Peyer's patch (tissue), 4 donors: Measurements from ENCODE around the gene UGT1A6. TPM values are rescaled to one million over a fixed set of nuclear protein-coding genes. Genes with fewer than 3 reads are reported as not detected.
A peak's percentile ranks its signal among the peaks of the same experiment; 100 is the strongest.

Experiments used
- DNase-seq, 3 donors: peaks; one replicate each; pipeline ENCODE4 v3.0.0-alpha.2; 2017 to 2019
- H3K27ac ChIP-seq, 4 donors: fragments of 200-600 bp; sonication (generic); one replicate each; pipeline ENCODE4 v1.5.1; 2016 to 2019
- H3K27me3 ChIP-seq, 2 donors: fragments of 200-600 bp; sonication (generic); one replicate each; pipeline ENCODE4 v1.5.1; 2019
- H3K36me3 ChIP-seq, 3 donors: fragments of 200-600 bp; sonication (generic); one replicate each; pipeline ENCODE4 v1.5.1; 2016 to 2019
- H3K4me1 ChIP-seq, 4 donors: fragments of 200-600 bp; sonication (generic); one replicate each; pipeline ENCODE4 v1.5.1; 2016 to 2019
- H3K4me3 ChIP-seq, 4 donors: fragments of 200-600 bp; sonication (generic); 1 replicate in 3 of 4; 2 replicates in 1 of 4; pipeline ENCODE4 v1.5.1; 2016 to 2019; ENCODE audit warnings: mild to moderate bottlenecking in 1 of 4
- H3K9me3 ChIP-seq, 4 donors: fragments of 200-600 bp; sonication (generic); one replicate each; pipeline ENCODE4 v1.5.1; 2016 to 2019; ENCODE audit warnings: mild to moderate bottlenecking in 1 of 4
- POLR2A ChIP-seq, 2 donors: fragments of 450-650 bp; IDR thresholded peaks; one replicate each; pipeline ENCODE4 v1.5.1; 2017; ENCODE audit warnings: antibody characterized with exemption in 2 of 2, mild to moderate bottlenecking in 2 of 2, moderate library complexity in 2 of 2
- total RNA-seq, 4 donors: library from RNA; depleted of rRNA; stranded (reverse); fragments of >200 nt; gene quantifications; one replicate each; pipeline ENCODE4 v1.1.0, GENCODE V29; 2016
- TF ChIP-seq, protein P1 (sequence below), 6 experiments: fragments of 450-650 bp in 4 of 6; fragments of 200-600 bp in 2 of 6; sonication (generic) in 1 of 6; IDR thresholded peaks; one replicate each; pipeline ENCODE4 v1.5.1; 2017 to 2019; ENCODE audit warnings: antibody characterized with exemption in 6 of 6, mild to moderate bottlenecking in 3 of 6, moderate library complexity in 1 of 6

The UGT1A6 gene
- total RNA-seq, 4 donors from 2014 or later, result 37.7 to 57.4 (median 46.0) TPM; not detected in 1

GRCh38 chr2:233711312-233712008 is 18.8 kb downstream of the UGT1A6 start:
- Histone ChIP-seq H3K36me3 (no peaks in the 10 kb centered on the region), H3K4me1 (peaks cover 0 to 5% (median 0%) of the 10 kb centered on the region in 4 donors), H3K27ac (no peak overlapping the region), H3K4me3 (no peak overlapping the region), H3K27me3 (no peaks in the 10 kb centered on the region), H3K9me3 (no peaks in the 10 kb centered on the region)
- DNase-seq, result peak; percentile 67 to 91 (median 88)
- TF ChIP-seq, protein P1, sequence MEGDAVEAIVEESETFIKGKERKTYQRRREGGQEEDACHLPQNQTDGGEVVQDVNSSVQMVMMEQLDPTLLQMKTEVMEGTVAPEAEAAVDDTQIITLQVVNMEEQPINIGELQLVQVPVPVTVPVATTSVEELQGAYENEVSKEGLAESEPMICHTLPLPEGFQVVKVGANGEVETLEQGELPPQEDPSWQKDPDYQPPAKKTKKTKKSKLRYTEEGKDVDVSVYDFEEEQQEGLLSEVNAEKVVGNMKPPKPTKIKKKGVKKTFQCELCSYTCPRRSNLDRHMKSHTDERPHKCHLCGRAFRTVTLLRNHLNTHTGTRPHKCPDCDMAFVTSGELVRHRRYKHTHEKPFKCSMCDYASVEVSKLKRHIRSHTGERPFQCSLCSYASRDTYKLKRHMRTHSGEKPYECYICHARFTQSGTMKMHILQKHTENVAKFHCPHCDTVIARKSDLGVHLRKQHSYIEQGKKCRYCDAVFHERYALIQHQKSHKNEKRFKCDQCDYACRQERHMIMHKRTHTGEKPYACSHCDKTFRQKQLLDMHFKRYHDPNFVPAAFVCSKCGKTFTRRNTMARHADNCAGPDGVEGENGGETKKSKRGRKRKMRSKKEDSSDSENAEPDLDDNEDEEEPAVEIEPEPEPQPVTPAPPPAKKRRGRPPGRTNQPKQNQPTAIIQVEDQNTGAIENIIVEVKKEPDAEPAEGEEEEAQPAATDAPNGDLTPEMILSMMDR (IDR thresholded peaks at IDR 0.05), result peak in 4 of 6 experiments; percentile 81 to 88 (median 82)
- no peak for TF ChIP-seq POLR2A (IDR thresholded peaks at IDR 0.05)

- peak in 1 of 3 donors; percentile 60 for DNase-seq
- Histone ChIP-seq H3K9me3 (no peaks in the 10 kb centered on the region), H3K27me3 (no peaks in the 10 kb centered on the region), H3K36me3 (no peaks in the 10 kb centered on the region), H3K27ac (peak within 1 kb of the TSS in 2 of 4 donors; percentile 11 to 78), H3K4me3 (peak within 1 kb of the TSS in 1 of 4 donors; percentile 20), H3K4me1 (no peaks in the 10 kb centered on the region)
- TF ChIP-seq POLR2A (IDR thresholded peaks at IDR 0.05), result peak; percentile 26 to 27
- TF ChIP-seq, protein P1 (IDR thresholded peaks at IDR 0.05), result no peak
These were observed 20.0 kb downstream of the UGT1A6 start, which contains the start of gene UGT1A5 for GRCh38 chr2:233712611-233713261. TSS of gene UGT1A5 (plus strand) at chr2:233712907. CDS start at chr2:233712992, 85 bp downstream.

DNA sequence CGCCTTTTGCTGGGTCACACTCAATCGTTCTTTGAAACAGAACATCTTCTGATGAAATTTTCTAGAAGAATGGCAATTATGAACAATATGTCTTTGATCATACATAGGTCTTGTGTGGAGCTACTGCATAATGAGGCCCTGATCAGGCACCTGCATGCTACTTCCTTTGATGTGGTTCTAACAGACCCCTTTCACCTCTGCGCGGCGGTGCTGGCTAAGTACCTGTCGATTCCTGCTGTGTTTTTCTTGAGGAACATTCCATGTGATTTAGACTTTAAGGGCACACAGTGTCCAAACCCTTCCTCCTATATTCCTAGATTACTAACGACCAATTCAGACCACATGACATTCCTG is 20.5 kb downstream of the UGT1A6 start:
- H3K4me1 ChIP-seq, result no peaks in the 10 kb centered on the region
- no peaks in the 10 kb centered on the region for H3K27me3 ChIP-seq
- H3K4me3 ChIP-seq, result peak overlapping the region in 1 of 4 donors; percentile 20
- no peaks in the 10 kb centered on the region for H3K9me3 ChIP-seq
- TF ChIP-seq, protein P1 (IDR thresholded peaks at IDR 0.05), result no peak
- TF ChIP-seq POLR2A (IDR thresholded peaks at IDR 0.05), result no peak
- H3K36me3 ChIP-seq, result no peaks in the 10 kb centered on the region
- DNase-seq, result no peak
- peak overlapping the region in 2 of 4 donors; percentile 11 to 78 for H3K27ac ChIP-seq

DNA sequence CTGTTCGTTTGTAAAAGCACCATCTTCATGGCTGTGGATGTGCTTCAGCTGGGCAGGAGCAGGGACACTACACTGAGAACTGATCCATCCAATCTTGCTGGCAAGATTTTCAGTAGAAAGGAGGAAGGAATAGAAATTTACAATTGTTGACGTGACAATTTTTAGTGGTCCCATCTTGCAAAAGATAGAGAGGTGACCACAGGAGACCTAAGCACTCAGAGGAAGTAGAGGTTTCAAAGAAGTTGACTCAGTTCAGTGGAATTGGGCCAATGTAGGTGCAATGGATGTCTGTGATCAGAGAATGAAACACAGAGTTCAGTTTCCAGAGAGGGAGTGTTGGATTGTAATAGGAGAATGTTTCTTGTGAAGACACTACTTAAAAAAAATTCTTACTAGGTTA is 21.4 kb downstream of the UGT1A6 start:
- Histone ChIP-seq H3K27me3 (no peaks in the 10 kb centered on the region), H3K4me1 (no peaks in the 10 kb centered on the region), H3K4me3 (peak overlapping the region in 1 of 4 donors; percentile 6), H3K27ac (no peak overlapping the region), H3K9me3 (no peaks in the 10 kb centered on the region), H3K36me3 (no peaks in the 10 kb centered on the region)
- no peak for DNase-seq
- no peak for TF ChIP-seq POLR2A (IDR thresholded peaks at IDR 0.05)
- TF ChIP-seq, protein P1 (IDR thresholded peaks at IDR 0.05), result no peak

GRCh38 chr2:233718552-233718951 is 25.9 kb downstream of the UGT1A6 start, which contains the start of gene UGT1A4:
TSS of gene UGT1A4 (plus strand) at chr2:233718736. CDS start at chr2:233718821, 85 bp downstream.
- Histone ChIP-seq H3K27ac (no peak within 1 kb of the TSS), H3K9me3 (no peaks in the 10 kb centered on the region), H3K4me3 (peak within 1 kb of the TSS in 1 of 4 donors; percentile 6), H3K27me3 (no peaks in the 10 kb centered on the region), H3K36me3 (no peaks in the 10 kb centered on the region), H3K4me1 (no peaks in the 10 kb centered on the region)
- TF ChIP-seq, protein P1 (IDR thresholded peaks at IDR 0.05), result no peak
- no peak for TF ChIP-seq POLR2A (IDR thresholded peaks at IDR 0.05)
- no peak for DNase-seq
